ENCODE measurements around the gene TMEM196.

DNA sequence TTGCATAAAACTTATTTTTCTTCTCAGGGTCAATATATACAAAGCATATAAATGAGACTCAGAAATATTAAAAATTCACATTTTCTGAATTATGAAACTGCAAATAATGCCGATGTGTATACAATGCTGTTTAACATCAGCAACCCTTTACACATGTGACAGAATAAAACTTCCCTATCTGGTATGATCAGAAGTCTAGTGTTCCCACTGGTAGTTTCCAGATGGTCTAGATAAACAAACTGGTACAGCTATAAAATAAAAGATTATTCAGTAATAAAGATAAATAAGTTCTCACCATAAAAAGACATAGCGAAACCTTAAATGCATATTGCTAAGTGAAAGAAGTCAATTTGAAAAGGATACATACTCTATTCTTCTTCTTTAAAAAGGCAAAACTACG lies 72.5 kb downstream of the TMEM196 start:
- no peak for TF ChIP-seq ZNF121 (CRISPR knock-in tag; conservative IDR thresholded peaks at IDR 0.05)
- TF ChIP-seq ATF7 (IDR thresholded peaks at IDR 0.05), result no peak
- TF ChIP-seq TSC22D4 (tag; IDR thresholded peaks at IDR 0.05), result no peak
- TF ChIP-seq, protein P1, sequence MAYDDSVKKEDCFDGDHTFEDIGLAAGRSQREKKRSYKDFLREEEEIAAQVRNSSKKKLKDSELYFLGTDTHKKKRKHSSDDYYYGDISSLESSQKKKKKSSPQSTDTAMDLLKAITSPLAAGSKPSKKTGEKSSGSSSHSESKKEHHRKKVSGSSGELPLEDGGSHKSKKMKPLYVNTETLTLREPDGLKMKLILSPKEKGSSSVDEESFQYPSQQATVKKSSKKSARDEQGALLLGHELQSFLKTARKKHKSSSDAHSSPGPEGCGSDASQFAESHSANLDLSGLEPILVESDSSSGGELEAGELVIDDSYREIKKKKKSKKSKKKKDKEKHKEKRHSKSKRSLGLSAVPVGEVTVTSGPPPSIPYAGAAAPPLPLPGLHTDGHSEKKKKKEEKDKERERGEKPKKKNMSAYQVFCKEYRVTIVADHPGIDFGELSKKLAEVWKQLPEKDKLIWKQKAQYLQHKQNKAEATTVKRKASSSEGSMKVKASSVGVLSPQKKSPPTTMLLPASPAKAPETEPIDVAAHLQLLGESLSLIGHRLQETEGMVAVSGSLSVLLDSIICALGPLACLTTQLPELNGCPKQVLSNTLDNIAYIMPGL (CRISPR knock-in tag; IDR thresholded peaks at IDR 0.05), result no peak
- no peak for TF ChIP-seq ZNF584 (CRISPR knock-in tag; IDR thresholded peaks at IDR 0.05; ENCODE audit: low read depth)
- no peak for TF ChIP-seq ZKSCAN1 (IDR thresholded peaks at IDR 0.05; ENCODE audit: low read depth, low read length)
- TF ChIP-seq ZFP1 (CRISPR knock-in tag; IDR thresholded peaks at IDR 0.05), result no peak
- TF ChIP-seq EZH2 (IDR thresholded peaks at IDR 0.05; ENCODE audit: borderline replicate concordance, low read depth, low read length), result no peak
- TF ChIP-seq MITF (IDR thresholded peaks at IDR 0.05), result no peak
- TF ChIP-seq FIP1L1 (IDR thresholded peaks at IDR 0.05; ENCODE audit: low read depth, low read length, poor library complexity, severe bottlenecking), result no peak
- TF ChIP-seq PTTG1 (tag; IDR thresholded peaks at IDR 0.05; ENCODE audit: low read depth), result no peak
- no peak for TF ChIP-seq ZBTB2 (IDR thresholded peaks at IDR 0.05)

Measured in K562 (cell line).